Measurements from ENCODE around the gene DPEP1.

The DPEP1 gene

DNA sequence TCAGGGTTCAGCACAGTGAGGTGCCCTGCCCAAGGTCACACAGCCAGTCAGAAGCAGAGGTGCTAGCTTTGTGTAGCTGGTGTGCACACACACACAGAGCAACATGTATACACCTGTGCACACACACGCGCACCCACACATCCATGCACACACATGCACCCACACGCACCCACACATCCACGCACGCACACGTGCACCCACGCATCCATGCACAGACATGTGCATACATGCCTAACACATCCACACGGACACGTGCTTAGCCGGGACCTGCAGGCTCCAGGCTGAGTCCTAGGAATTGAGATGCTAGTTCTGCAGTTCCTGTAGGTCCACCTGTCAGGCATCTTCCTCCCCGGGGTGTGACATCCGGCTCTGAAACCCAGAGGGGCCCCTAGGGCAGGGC, 13.0 kb upstream of the DPEP1 start:
- DNase-seq: no peak

- no peak for DNase-seq
Measured at GRCh38 chr16:89600956-89601355, 12.5 kb upstream of the DPEP1 start.

DNA sequence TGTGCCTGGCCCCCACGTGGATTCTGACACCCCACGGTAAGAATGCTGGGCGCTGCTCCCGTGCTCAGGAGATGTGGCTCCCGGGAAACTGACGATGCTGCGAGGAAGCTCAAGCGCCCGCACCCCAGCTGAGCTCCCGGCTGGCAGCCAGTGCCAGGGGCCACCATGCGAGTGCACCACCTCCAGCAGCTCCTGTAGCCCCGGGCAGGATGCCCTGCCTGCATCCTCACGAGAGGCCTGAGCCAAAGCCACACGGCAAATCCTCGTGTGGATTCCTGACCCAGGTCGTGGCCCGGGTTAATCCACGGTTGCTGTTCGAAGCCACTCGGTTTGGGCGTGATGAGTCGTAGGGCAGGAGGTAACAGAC, 11.6 kb upstream of the DPEP1 start:
- DNase-seq: no peak

GRCh38 chr16:89602273-89602951, 11.0 kb upstream of the DPEP1 start:
- no peak for DNase-seq

DNA sequence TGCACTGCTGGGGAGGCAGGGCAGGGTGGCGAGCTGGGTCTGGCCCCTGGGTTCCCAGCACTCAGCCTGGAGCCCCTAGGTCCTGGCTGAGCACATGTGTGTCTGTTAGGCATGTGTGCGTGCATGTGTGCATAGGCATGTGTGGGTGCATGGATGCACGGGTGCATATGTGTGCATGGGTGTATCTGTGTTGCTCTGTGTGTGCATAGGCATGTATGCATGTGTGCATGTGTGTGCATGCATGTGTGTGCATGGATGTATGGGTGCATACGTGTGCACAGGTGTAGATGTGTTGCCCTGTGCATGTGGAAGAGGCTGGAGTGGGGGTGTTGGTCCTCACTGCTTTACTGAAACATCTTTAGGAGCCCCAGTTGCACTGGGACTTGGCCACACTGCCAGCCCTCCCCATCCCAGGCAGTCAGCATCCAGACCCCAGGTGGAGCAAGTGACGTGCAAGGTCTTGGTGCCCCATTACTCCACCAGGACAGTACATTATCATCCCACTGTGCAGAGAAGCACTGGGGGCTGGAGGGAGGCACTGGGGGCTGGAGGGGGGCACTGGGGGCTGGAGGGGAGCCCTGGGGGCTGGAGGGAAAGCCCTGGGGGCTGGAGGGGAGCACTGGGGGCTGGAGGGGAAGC, 10.4 kb upstream of the DPEP1 start:
- no peak for DNase-seq

- DNase-seq: no peak
Measured at GRCh38 chr16:89604764-89605163, 8.7 kb upstream of the DPEP1 start.

DNA sequence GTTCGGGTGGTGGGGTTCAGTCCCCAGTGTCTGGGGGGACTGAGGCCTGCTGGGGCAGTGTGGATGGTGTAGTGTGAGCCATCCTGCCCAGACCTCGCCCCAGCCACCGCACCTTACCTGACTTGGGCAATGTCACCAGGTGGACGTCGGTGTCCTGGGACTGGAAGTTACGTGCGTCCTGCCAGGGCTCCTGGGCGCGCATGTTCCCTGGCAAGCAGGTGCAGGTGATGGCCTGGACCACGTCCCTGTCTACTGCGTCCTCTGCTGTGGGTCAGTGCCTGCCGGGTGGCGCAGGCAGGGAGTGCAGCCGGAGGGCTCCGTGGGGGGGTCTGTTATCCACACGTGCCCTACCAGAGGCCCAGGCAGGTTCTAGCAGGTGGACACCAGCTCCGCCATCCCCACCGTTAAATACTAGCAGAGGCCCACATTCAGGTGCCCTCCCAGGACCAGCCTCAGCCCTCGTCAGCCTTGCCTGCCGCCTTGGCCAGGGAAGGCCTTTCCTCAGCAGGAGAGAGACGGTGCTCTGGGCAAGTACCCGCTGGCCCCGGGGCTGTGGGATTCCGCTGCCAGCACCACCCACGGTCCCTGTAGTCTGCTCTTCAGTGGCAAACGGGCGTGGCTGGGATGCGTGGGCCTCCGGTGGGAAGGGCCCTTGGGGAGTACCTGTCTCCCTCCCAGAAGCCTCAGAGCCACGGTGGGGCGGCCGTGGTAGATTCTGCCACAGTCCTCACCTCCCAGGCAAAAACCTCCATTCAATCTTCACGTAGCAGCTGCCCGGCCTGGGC, 8.1 kb upstream of the DPEP1 start:
- no peak for DNase-seq

GRCh38 chr16:89606006-89606405, 7.4 kb upstream of the DPEP1 start:
- no peak for DNase-seq

GRCh38 chr16:89607453-89607852, 6.0 kb upstream of the DPEP1 start:
- DNase-seq: no peak

DNA sequence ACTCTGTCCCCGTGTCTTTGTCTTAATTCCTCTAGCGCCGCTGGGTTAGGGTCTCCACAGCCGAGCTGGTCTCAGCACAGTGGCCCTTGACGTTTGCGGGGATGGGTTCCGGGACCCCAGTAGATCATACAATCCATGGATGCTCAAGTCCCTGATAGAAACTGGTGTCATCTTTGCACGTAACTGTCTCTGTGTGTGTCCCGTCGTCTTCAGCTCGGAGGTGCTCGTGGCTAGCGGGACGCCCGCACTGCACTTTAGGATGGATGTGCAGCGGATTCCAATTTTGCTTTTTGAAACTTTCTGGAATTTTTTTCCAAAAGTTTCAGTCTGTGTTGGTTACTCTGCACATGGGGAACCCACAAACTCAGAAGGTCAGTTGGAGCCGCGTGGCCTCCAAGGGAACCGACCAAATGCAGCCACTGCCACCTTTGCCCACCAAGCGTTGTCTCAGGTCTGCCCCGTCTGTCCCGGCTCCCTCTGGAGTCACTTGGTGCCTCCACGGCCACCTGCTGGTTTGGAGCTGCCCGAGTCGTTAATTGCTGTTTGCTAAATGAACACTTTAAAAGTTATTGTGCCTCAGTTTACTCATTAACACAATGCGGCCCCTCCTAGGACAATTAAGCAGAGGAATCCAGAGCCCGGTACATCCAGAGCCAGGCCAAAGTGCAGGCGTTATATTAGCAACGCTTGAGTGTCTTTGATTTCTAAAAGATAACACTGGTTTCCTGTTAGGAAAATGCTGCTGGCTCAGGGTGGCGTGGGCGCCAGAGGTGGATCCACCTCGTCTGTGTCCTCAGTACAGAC, 5.3 kb upstream of the DPEP1 start:
- DNase-seq: no peak

DNA sequence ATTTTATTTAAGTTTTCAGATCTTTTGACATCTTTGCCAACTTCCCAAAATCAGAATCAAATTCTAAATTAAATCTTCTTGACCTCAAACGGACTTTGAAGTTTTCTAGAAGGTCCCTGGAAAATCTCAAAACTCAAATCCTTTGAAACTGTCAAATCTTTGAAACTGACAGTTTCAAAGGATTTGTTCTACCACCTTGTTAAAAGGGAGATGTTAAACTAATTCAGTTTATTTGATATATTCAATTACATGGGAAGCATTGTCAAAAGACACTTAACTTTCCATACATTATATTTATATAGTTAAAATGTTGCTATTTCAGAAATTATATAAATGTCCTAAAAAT, 3.4 kb upstream of the DPEP1 start:
- no peak for DNase-seq

DNA sequence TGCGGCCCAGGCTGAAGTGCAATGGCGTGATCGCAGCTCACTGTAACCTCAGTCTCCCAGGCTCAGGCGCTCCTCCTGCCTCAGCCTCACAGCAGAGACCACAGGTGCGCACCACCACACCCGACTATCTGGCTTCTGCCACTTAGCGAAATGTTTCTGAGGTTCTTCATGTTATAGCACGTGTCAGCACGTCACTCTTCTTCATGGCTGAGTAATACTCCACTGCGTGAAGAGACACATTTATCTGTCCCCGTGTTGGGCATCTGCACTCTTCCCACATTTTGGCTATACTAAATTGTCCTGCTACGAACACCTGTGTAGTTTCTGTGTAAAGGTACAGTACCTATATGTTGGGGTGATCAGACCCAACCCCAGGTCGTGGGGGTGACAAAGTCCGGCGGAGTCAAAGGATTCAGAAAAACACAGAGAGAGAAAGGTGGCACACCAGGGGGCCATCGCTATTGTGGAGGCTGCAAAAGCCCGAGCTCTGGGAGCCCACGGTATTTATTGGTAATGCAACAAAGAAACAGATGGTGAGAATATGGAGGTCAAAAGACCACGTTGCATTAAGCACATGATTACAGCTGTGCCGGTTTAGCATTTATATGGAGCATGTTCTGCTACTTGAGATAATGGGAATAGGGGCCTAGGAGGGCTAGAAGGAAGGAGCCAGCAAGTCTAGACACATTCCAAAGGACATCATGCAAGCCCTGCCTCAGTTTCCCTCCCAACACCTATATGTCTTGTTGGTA, 851 bp upstream of the DPEP1 start:
- DNase-seq: no peak

DNA sequence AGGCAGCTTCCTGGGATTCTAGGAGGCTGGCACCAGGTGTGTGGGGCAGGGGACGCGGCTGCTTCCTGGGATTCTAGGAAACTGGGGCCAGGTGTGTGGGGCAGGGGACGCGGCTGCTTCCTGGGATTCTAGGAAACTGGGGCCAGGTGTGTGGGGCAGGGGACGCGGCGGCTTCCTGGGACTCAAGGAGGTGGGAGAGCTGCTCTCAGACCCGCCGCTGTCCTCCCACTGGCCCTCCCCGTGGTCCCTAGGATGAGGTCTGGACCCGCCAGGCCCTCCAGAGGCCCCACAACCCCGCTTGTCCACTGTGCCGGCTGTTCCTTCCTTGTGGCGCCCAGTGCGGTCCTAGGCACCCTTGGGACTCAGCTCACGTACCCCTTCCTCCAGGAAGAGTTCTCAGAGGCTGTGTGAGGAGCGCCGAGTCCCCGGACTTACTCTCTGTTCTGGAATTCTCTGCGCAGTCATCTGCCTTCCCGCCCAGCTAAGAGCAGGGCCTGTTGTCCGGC, 565 bp downstream of the DPEP1 start:
- no peak for DNase-seq

DNA sequence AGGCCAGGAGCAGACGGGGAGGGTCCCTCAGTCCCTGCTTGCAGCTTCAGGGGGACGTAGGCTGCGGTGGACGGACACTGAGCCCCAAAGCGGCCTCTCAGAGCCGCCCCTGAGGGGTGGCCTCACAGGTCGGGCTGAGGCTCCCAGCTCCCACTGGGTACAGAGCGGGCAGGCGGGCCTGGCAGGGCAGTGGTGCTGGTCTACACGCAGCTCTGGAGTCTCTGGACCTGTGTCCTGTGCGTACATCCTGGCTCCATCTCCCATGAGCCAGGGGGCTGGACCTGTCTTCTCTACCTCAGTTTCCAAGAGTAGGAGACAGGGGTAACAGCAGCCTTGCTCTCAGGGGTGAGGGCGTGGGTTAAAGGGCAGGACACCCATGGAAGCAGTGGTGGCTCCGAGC, 1.7 kb downstream of the DPEP1 start:
- no peak for DNase-seq

GRCh38 chr16:89615596-89616090, 2.2 kb downstream of the DPEP1 start:
- DNase-seq: no peak

DNA sequence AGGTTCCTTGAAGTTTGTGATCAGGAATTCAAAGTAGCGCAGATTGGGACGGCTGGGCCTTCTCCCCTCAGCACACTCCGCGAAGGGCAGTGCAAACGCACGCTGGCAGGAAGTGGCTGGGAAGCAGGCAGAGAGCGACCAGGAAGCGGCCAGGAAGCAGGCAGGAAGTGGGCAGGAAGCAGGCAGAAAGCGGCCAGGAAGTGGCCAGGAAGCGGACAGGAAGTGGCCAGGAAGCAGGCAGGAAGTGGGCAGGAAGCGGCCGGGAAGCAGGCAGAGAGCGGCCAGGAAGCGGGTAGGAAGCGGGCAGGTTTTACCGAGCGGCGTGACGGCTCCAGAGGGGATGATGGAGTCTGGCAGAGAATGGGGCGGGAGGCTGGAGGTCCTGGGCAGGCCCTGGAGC, 3.2 kb downstream of the DPEP1 start:
- DNase-seq: no peak

DNA sequence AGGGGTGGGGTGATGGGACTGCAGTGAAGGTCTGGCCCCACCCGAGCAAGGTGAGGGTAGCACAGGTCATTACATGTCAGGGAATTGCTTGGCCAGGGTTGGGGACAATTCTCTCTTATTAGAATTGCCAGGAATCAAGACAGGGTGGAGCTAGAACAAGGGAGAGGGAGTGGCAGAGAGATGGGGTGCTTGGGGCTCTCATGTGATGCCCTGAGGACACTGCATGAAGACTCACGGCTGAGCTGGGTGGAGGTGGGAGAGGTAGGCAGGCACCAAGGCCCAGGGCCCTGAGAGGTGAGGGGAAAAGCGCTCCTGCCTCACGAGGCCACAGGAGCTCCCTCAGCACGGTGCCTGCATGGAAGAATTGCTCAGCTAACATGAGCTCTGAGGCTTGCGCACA, 3.6 kb downstream of the DPEP1 start:
- no peak for DNase-seq

GRCh38 chr16:89618109-89618998, 4.9 kb downstream of the DPEP1 start:
- DNase-seq: no peak

GRCh38 chr16:89619840-89620239, 6.4 kb downstream of the DPEP1 start:
- no peak for DNase-seq

GRCh38 chr16:89620406-89620841, 7.0 kb downstream of the DPEP1 start:
- no peak for DNase-seq

- DNase-seq: no peak
Measured at GRCh38 chr16:89621136-89621697, 7.8 kb downstream of the DPEP1 start.
